Left renal pelvis (tissue), 4 donors: ENCODE data around the gene GPRC5B. TPM values are rescaled to one million over a fixed set of nuclear protein-coding genes. Genes with fewer than 3 reads are reported as not detected.

Source experiments
- DNase-seq, 4 donors: peaks; one replicate each; pipeline ENCODE4 v3.0.0-alpha.2; 2013; ENCODE audit warnings: low read depth in 4 of 4, low spot score in 3 of 4
- polyA plus RNA-seq, 4 donors: library from polyadenylated mRNA; unstranded; fragments of 120-200 nt; gene quantifications; one replicate each; pipeline ENCODE4 v1.2.1, GENCODE V29; 2013; ENCODE audit not compliant: insufficient read length in 4 of 4

GPRC5B gene
- polyA plus RNA-seq, 4 donors, result 45.3 to 134 (median 113) TPM

DNA sequence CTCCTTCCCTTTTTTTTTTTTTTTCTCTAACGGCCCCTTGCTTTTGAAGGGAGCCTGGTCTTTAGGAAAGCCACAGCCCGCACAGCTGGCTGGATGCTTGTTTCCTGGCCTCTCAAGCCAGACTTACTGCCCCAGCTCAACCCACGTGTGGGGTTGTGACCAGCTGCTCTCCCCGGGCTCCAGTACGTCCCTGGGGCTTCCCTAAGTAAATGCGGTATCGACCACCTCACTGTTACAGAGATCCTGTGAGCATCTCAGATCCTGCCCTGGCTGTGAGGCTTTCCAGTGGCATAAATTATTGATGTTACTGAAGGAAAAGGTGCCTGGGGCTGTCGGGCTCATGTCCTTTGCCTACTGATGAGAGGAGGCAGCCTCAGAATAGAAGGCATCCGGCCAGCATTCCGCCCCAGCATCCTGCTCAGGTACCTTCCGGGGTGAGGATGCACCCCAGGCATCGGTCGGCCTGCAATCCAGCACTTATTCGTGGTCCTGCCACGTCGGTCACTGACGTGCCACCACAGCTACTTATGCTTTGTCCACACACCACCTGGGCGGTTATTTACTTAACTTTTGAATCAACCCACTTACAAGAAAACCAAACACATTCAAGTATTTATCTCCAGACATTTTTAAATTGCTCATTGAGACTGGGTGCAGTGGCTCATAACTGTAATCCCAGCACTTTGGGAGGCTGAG, 9.6 kb downstream of the GPRC5B start:
- DNase-seq, result no peak

DNA sequence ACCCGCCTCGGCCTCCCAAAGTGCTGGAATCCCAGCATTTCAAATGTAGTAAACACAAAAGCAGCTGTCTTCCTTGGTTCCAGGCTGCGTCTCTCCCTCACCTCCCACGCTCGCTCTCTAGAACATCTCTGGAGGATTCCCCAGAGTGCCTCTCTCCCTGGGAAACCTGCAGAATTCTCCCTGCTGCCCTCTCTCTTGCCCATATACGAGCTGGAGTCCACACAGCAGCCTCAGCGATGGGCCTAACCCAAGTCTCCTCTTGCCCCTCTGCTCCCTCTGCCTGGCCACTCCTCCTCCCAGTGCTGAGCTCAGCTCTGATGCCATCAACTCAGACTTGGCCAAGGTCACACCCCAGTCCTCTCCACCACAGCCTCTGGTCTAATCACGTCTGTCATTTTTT, 10.6 kb downstream of the GPRC5B start:
- no peak for DNase-seq

DNA sequence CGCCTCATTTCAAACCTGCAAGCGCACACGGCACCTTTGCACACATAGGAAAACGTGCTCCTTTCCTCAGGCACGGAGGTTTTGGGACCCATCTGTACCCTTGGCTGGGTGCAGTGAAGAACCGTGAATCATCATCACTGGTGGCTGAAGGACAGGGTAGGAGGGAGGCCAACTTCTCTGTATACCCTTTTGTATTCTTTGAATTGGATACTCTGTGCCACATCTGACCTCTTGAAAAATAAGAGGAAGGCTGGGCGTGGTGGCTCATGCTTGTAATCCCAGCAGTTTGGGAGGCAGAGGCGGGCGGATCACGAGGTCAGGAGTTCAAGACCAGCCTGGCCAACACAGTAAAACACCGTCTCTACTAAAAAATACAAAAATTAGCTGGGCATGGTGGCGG, 11.7 kb downstream of the GPRC5B start:
- DNase-seq, result no peak

DNA sequence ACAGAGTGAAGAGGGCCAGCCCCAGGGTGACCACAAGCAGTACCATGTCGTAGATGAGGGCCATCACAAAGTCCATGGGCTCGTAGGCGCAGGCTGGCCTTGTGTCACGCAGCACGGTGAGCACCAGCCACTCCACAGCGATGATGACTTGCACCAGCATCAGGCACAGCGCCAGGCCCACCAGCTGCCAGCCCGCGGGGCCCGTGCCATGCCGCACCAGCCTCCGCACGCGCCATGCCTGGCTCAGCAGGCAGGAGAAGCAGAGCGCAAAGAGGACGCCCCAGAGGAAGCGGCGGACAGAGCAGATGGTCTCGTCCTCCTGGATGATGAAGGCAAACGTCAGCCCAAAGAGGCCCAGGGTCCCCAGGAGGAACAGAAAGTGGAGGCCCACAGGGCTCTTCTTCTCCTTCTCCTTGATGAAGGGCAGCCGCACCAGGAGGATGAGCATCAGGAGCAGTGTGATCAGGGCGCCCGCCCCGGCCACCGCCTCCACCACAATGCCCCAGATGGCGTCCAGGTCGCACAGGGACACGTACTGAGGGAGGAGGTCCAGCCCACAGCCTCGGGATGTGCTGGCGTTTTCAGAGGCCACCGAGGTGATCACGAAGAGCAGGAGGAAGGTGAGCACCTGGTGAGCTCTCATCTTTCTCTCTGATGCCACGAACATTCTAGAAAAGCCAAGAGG, 12.3 kb downstream of the GPRC5B start:
- no peak for DNase-seq

DNA sequence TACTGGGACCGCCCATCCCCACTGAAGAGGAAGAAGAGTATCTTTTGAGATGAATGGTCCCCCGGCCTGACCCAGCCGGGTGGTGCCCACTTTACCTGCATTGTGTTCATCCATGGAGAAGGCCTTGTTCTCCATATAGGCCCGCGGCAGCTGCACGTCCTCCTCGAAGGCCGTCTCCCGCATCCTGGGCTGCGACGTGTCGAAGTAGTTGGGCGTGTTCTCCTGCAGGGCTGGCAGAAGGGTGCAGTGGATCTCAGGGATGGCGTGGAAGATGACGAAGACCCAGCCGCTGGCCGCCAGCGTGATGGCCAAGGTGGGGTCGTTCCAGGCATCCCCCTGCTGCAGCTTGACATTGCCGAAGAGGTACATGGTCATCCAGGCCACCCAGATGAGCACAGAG, 12.9 kb downstream of the GPRC5B start:
- no peak for DNase-seq

DNA sequence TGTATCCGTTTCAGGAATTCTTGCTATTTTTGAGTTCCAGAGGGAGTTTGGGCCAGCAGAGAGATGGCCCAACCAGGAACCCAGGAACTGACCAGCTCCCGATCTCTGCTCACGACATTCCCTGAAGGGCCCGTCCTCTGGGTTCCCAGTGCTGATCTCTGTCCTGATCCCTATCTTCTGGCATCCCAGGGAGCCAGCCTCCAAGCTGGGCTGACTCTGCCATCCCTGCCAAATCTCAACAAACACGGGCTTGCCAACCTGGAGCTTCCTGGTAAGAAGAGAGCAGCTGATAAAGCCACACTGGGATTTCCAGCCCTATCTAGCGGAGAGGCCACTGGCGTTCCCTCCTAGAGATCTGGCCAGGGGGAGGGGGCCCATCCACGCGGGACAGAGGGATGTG, 16.2 kb downstream of the GPRC5B start:
- DNase-seq, result no peak

DNA sequence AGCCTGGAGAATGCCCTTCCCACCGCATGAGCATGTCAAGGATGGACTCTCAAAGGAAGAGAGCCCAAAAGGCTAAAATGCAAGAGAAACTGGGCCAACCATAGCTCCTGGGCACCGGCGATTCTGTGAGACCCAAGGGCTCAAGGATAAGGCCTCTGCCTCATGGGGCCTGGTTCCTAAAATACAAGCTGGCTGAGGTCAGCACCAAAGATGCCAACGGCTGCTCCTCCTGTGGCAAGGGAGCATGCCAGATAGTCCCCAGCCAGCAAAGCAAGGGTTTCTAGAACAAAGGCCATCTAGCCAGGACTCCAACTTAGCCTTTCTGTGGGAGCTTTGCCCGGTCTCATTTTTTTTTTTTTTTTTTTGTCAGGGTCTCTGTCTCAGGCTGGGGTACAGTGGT, 20.1 kb downstream of the GPRC5B start:
- DNase-seq, result no peak

DNA sequence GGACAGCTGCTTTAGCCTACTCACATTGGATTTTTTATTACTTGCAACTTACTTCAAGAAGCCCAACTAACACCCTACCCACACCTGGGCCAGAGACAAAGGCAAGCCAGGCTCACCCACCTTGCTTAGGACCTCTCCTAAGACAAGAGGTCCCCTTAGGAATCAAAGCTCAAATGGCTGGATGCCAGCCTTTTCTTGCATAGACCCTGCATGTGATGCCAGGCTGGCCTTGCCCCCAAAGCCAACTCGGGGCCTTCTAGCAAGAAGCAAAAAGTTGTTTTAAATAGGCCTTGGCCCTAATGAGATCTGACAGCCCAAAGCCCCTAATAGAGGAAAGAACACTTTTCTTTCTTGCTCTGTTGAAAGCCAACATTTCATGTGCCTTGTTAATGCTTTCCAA, 20.7 kb downstream of the GPRC5B start:
- no peak for DNase-seq

DNA sequence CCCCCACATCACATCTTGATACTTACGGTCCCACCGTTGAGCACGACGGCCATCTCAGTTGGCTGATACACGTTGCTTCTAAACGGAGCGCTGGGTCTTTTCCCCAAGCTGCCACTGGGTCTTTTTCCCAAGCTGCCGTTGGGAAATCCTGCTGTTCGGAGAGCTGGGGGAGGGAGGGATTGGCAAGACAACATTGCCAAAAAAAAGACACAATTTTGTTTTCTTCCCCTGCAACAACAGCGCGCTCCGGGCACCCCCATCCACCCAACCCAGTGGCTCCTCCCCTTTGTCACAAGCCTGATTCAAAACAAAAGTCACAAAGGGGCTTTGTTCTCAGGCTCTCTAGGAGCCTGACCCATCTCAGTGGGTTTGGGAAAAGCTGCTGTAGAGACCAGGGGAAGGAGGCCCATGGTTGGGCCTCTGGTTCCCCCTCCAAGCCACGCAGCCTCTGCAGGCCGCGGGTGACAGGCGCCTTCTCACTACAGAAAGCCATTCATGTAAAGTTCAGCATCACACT, 22.8 kb downstream of the GPRC5B start:
- DNase-seq, result no peak

DNA sequence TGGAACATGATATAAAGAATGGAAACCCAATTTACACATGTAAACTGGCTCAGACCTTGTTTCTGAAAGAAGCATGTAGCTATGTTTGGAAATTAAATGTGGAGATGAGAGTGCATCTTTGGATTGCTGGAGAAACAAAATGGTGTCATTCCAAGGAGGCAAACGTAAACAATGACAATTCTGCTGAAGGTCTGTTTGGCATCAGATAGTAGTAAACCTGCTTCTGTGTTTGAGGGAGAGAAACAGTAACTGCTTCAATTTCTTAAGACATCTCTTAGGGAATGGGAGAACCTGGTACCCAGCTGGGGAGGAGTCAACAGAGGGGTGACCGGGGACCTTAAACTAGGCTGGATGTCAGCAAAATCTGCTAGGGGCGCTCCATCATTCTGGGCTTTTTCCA, 23.5 kb downstream of the GPRC5B start:
- no peak for DNase-seq

DNA sequence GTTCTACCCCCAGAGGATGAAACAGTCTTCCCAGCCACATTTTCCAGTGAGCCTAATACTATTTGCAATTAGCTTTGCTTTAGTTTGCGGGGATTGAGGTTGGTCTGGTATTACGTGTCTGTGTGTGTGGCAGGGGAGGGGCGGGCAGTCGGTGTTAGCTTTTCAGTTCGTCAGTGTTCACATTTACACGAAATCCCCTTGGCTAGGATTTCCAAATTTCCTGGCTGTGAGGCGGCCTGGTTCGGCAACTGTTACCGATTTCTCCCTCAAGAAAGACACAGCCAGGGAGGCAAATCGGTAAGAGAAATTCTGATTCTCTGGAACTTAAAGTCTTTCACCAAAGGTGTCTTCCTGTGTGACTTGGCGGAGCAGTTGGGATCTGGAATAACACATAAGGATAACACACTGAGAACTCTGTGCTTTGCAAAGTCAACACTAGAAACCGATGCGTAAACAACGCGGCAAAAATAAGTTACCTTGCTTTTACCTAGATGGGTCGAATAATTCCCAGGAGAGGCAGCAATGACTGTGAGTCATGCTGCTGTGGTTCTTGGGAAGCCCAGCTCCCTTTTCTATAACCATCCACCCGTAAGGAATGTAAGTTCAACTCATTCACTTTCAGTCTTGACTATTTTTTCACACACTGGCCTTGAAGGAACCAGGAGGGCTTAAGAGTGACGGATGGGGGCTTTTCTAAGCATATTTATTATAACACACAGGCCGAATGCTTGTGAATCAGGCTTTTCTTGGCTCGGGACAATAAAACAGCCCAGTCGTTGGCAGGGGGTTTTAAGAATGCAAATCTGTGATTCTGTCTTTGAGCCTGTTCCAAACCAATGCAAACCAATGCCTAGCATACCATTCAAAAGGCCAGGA, 24.2 kb downstream of the GPRC5B start:
- DNase-seq, result no peak

DNA sequence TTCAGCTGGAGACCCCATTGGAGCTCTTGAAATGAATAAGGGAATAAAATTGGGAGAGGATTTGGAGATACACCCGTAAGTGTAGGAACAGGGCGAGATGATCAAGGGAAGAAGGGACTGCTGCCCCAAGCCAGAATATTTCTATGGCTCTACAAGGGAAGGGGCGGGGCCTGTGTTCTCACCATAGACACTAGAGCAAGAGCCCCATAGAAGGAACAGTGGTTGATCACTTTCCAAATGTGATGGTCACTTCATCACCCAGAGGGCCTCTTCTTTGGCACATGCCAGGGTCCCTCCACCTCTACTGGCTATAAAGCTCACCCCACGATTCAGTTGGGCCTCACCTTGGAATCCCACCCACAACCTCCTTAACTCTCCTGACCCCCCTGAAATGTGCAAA, 25.0 kb downstream of the GPRC5B start:
- no peak for DNase-seq

DNA sequence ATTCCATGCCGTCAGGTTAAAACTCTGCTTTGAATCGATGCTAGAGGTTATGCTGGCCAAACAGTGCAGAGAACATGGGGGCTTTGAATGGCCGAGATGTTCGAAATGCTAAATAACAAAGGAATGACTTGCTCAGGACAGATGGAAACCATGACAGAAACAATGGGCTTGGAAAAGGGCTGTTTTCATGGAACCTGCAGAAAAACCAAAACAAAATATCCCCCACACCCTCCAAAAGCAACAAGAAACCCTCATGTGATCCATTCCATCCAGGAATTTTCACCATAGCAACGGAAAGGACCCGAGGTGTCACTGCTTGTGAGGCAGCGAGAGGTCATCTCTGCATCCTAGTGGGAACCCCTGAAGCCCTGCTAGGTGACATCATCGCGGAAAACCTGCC, 25.5 kb downstream of the GPRC5B start:
- DNase-seq, result no peak

DNA sequence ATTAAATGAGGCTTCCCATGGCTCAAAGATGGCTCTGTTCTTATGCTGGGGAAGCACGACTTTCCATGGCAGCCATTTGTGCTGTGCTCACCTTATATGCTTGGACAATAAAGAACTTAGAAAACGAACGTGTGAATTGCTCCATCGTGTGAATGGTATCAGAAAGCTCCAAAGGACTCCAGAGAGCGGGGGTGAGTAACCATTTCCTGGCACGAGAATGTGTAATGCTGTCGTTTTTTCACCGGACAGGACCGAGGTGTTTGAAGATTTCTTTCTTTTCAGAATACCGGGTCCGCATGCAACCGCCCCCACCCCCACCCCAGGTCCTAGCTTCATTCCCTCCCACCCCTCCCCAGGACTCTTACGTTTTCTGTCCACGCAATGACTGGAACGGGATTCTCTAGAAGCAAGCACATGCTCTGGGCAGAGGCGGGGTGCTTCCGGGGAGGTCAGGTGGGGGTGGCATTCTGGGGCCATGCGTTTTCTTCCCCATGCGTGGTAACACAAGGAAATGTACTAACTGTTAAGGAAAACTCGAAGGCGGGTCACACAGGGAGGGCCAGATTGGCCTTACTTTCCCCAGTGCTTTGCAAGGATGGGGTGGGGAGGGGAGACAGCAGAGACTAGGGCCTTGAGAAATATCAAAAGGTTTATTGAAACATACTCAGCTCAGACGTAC, 26.2 kb downstream of the GPRC5B start:
- no peak for DNase-seq

DNA sequence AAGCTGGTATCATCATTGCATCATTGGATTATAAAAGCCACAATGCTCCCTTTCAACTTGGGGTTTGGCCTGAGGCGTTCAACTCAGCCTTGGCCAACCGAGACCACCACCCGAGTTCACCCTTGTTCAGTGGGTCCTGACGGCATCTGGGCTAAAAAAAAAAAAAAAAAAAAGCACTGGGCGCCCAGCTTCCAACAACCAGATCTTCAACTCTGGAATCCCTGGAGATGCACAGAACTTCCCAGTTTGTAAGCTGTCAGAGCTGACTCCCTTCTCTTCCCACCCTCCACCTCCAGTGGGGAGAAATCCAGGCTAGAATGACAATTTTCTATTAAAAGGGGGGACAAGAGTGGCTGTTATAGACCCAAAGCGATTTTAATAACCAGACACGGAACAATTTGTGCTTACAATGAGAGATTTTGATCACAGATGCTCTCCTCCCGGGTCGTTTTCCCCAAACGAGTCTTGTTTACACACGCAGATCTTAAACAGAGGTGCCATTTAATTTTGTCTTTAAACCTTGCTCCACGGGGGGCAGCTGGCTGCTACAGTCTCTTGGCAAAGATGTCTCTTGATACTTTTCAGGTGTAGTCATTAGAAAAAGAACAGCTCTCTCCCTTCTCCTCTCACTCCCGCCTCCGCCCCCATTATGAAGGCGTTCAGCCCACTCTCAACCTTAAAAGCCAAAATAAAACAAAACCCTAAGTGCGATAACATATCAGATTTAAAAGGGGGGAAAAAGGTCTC, 26.9 kb downstream of the GPRC5B start:
- no peak for DNase-seq

DNA sequence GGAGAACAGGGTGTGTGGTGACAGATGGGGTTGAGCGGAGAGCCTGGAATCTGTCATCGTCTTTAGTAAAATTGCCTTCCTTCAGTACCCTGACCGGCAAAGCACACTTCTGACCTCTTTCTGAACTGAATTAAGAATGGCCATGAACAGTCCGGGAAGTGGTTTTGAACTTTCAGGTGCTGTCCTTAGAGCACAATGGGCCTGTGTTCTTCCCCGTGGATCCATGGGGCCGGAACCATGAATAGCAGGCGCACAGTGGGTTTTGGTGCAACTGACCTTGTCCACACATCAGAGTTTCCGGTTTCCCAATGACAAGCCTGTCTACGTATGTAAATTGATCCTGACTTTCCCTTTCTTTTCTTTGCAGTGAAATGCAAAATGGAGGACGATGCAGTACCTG, 28.5 kb downstream of the GPRC5B start:
- DNase-seq, result no peak

DNA sequence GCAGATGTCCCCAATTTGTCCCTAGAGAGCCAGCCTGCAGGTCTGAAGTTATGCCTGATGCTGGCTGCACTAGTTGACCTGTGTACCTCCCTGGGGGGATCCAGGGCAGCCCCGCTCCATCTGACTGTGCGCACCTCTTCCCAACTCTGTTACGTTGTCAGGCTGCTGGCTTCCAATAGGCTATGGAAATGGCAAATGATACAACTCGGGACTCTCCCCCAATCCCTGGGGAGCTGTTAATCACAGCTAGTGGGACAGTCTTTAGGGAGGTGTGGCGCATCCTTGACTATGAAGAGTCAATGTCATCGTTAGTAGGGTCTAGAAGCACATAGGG, 30.1 kb downstream of the GPRC5B start:
- DNase-seq, result no peak

DNA sequence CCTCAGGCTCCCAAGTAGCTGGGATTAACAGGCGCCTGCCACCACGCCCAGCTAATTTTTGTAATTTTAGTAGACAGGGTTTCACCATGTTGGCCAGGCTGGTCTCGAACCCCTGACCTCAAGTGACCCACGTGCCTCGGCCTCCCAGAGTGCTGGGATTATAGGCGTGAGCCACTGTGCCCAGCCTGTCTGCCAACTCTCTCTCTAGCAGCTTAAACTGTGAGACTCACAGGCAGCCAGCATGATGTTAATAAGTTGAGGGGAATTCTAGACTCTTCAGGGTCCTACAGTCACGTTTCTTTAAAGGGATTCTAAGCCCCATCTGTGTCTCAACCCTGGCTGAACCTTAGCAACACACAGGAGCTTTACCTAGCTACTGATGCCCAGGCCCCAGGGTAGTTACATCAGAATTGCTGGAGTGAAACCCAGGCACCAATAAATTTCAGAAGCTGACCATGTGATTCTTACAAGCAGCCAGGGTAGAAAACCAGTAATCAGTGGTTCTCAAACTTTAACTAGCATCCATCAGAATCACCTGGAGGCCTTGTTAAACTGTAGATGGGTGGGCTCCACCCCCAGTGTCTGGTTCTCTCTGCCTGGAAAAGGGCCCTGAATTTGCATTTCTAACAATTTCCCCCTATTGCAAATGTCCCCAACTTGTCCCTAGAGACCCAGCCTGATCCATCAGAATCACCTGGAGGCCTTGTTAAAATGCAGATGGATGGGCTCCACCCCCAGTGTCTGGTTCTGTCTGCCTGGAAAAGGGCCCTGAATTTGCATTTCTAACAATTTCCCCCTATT, 30.7 kb downstream of the GPRC5B start:
- DNase-seq, result peak in 1 of 4 donors; percentile 46

DNA sequence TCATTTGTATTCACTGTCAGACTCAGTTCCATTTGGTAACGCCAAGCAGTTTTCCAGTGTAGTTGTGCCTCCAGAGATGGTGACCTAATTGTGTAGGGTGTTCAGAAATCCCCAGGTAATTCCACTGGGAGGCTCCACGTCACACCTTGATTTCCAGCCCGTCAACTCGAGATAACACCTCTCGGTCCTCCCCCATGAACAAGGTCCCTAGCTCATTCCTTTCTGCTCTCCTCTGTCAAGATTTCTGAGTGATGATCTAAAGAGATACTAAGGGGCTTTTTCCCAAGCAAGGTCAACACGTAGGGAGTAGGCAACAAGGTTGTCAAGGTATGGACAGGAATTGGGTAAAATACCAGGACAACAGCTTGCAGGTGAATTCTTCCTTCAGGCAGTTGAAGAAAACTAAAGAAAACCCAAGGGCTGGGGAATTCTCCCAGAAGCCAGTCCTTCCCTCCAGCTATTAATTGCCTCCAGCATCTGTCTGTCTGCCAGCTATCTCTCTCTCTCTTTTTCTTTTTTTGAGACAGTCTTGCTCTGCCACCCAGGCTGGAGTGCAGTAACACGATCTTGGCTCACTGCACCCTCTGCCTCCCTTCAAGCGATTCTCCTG, 31.4 kb downstream of the GPRC5B start:
- no peak for DNase-seq
